ENCODE results near the gene ZEB1. TPM values are rescaled to one million over a fixed set of nuclear protein-coding genes. Genes with fewer than 3 reads are reported as not detected.
"Not testable (repeated sequence)": the region's sequence is repeated elsewhere in the genome, so short reads cannot be mapped to it uniquely, and the experiment has no call there.

The ZEB1 gene
- total RNA-seq, 1 experiment from 2014 or later = 53.9 TPM

DNA sequence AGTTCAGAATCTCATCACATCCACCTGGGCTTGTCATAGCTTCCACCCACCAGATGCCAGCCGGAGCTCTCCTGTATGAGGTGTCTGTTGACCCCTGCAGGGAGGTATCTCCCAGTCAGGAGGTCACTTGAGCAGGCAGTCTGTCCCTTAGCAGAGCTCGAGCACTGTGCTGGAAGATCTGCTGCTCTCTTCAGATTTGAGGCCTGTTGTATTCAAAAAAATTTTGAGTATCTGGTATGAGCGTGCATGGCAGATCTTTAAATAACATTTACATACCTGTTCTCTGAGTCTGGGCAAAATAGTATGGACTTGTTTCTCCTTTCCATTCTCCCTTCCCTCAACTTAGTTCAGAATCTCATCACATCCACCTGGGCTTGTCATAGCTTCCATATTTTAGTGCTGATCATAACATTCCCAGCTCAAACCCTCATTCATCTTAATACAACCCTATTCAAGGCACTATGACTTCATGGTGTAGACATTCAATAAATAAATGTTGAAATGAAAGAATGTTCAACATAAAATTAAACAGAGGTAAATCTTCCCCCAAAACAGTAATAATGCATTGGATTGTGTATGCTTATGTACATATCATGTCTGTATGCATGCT is 249.3 kb downstream of the ZEB1 start:
- not testable (repeated sequence) for H3K9me3 ChIP-seq (ENCODE audit: low read length); H3K9me2 ChIP-seq (replicated peaks; ENCODE audit: insufficient read depth, low read length); H2AFZ ChIP-seq (ENCODE audit: low read length); H3K4me2 ChIP-seq (ENCODE audit: low read depth, low read length, poor library complexity, severe bottlenecking); H3K4me3 ChIP-seq (ENCODE audit: low read length); H3K36me3 ChIP-seq (ENCODE audit: insufficient read depth, low read length); H3K79me2 ChIP-seq (ENCODE audit: low read length); H3K27me3 ChIP-seq (ENCODE audit: low read length); H3K4me1 ChIP-seq (ENCODE audit: low read length); DNase-seq; H4K20me1 ChIP-seq (ENCODE audit: insufficient read depth, low read depth, low read length); H3K9ac ChIP-seq (ENCODE audit: low read length); H3K27ac ChIP-seq (ENCODE audit: low read length)

- no peak overlapping the region for H3K4me2 ChIP-seq (ENCODE audit: low read depth, low read length, poor library complexity, severe bottlenecking)
- no peaks in the 10 kb centered on the region for H3K9me2 ChIP-seq (replicated peaks; ENCODE audit: insufficient read depth, low read length)
- H3K36me3 ChIP-seq (ENCODE audit: insufficient read depth, low read length) = no peaks in the 10 kb centered on the region
- no peak overlapping the region for H2AFZ ChIP-seq (ENCODE audit: low read length)
- H3K79me2 ChIP-seq (ENCODE audit: low read length) = no peaks in the 10 kb centered on the region
- H4K20me1 ChIP-seq (ENCODE audit: insufficient read depth, low read depth, low read length) = no peaks in the 10 kb centered on the region
- no peaks in the 10 kb centered on the region for H3K9me3 ChIP-seq (ENCODE audit: low read length)
- H3K4me1 ChIP-seq (ENCODE audit: low read length) = no peaks in the 10 kb centered on the region
- no peak overlapping the region for H3K9ac ChIP-seq (ENCODE audit: low read length)
- DNase-seq = no peak
- no peak overlapping the region for H3K4me3 ChIP-seq (ENCODE audit: low read length)
- no peaks in the 10 kb centered on the region for H3K27me3 ChIP-seq (ENCODE audit: low read length)
- H3K27ac ChIP-seq (ENCODE audit: low read length) = no peak overlapping the region
These were observed 255.6 kb downstream of the ZEB1 start for GRCh38 chr10:31574577-31574976.

- Histone ChIP-seq H3K27me3 (ENCODE audit: low read length) (no peaks in the 10 kb centered on the region), H2AFZ (ENCODE audit: low read length) (no peak overlapping the region), H3K36me3 (ENCODE audit: insufficient read depth, low read length) (no peaks in the 10 kb centered on the region), H3K4me3 (ENCODE audit: low read length) (no peak overlapping the region), H3K9ac (ENCODE audit: low read length) (no peak overlapping the region), H3K27ac (ENCODE audit: low read length) (no peak overlapping the region), H3K9me3 (ENCODE audit: low read length) (no peaks in the 10 kb centered on the region), H3K4me2 (ENCODE audit: low read depth, low read length, poor library complexity, severe bottlenecking) (no peak overlapping the region), H3K4me1 (ENCODE audit: low read length) (no peaks in the 10 kb centered on the region), H4K20me1 (ENCODE audit: insufficient read depth, low read depth, low read length) (no peaks in the 10 kb centered on the region), H3K9me2 (replicated peaks; ENCODE audit: insufficient read depth, low read length) (no peaks in the 10 kb centered on the region), H3K79me2 (ENCODE audit: low read length) (no peaks in the 10 kb centered on the region)
- DNase-seq = no peak
These were observed 259.3 kb downstream of the ZEB1 start for GRCh38 chr10:31578181-31578852.

GRCh38 chr10:31578951-31579350 is 259.9 kb downstream of the ZEB1 start:
- H3K27me3 ChIP-seq (ENCODE audit: low read length) = no peaks in the 10 kb centered on the region
- no peaks in the 10 kb centered on the region for H3K79me2 ChIP-seq (ENCODE audit: low read length)
- H4K20me1 ChIP-seq (ENCODE audit: insufficient read depth, low read depth, low read length) = no peaks in the 10 kb centered on the region
- H3K27ac ChIP-seq (ENCODE audit: low read length) = no peak overlapping the region
- no peaks in the 10 kb centered on the region for H3K9me2 ChIP-seq (replicated peaks; ENCODE audit: insufficient read depth, low read length)
- H3K9me3 ChIP-seq (ENCODE audit: low read length) = no peaks in the 10 kb centered on the region
- no peak overlapping the region for H2AFZ ChIP-seq (ENCODE audit: low read length)
- no peaks in the 10 kb centered on the region for H3K4me1 ChIP-seq (ENCODE audit: low read length)
- no peaks in the 10 kb centered on the region for H3K36me3 ChIP-seq (ENCODE audit: insufficient read depth, low read length)
- H3K4me2 ChIP-seq (ENCODE audit: low read depth, low read length, poor library complexity, severe bottlenecking) = no peak overlapping the region
- no peak overlapping the region for H3K4me3 ChIP-seq (ENCODE audit: low read length)
- DNase-seq = no peak
- no peak overlapping the region for H3K9ac ChIP-seq (ENCODE audit: low read length)

Small RNA genes within 50 kb of the gene (small RNA-seq; reads per million reads assigned to genes)
- gene SPTLC1P1 = not detected

All from Karpas-422 (cell line).